Activated CD8-positive, alpha-beta memory T cell treated with anti-CD3 and anti-CD28 coated beads for 48 hours (primary cell): ENCODE measurements around the gene ELK4.
A peak's percentile ranks its signal among the peaks of the same experiment; 100 is the strongest.

Source experiments
- DNase-seq, 3 experiments: peaks; one replicate each; pipeline ENCODE4 v3.0.0-alpha.2; 2020; ENCODE audit warnings: low read depth in 2 of 3, low spot score in 2 of 3

The ELK4 gene

GRCh38 chr1:205631768-205632668, at the start of gene ELK4:
ELK4 (minus strand) TSS chr1:205632011; CDS start chr1:205623882, 8,129 bp downstream.
- DNase-seq: peak; percentile 97 to 99 (median 97)

GRCh38 chr1:205681364-205681763, 49.6 kb upstream of the ELK4 start:
- no peak for DNase-seq

GRCh38 chr1:205680073-205680851, 48.5 kb upstream of the ELK4 start, which contains the start of gene SLC45A3:
SLC45A3 (minus strand) TSS chr1:205680509; CDS start chr1:205664656, 15,853 bp downstream.
- no peak for DNase-seq

GRCh38 chr1:205678286-205679111, 46.7 kb upstream of the ELK4 start:
- DNase-seq: no peak

GRCh38 chr1:205677167-205677566, 45.4 kb upstream of the ELK4 start:
- no peak for DNase-seq

GRCh38 chr1:205676597-205676996, 44.8 kb upstream of the ELK4 start:
- no peak for DNase-seq

- no peak for DNase-seq
Measured at GRCh38 chr1:205676002-205676401, 44.2 kb upstream of the ELK4 start.

GRCh38 chr1:205675247-205675646, 43.4 kb upstream of the ELK4 start:
- DNase-seq: no peak

GRCh38 chr1:205672970-205673369, 41.2 kb upstream of the ELK4 start:
- DNase-seq: no peak

GRCh38 chr1:205672395-205672889, 40.6 kb upstream of the ELK4 start:
- DNase-seq: no peak

- DNase-seq: no peak
Measured at GRCh38 chr1:205670611-205671430, 39.0 kb upstream of the ELK4 start.

- DNase-seq: no peak
Measured at GRCh38 chr1:205670150-205670446, 38.3 kb upstream of the ELK4 start.

- DNase-seq: no peak
Measured at GRCh38 chr1:205669341-205670149, 37.7 kb upstream of the ELK4 start.

GRCh38 chr1:205668951-205669340, 37.1 kb upstream of the ELK4 start:
- no peak for DNase-seq

- no peak for DNase-seq
Measured at GRCh38 chr1:205667909-205668643, 36.3 kb upstream of the ELK4 start.

GRCh38 chr1:205666372-205667166, 34.8 kb upstream of the ELK4 start:
- DNase-seq: no peak

GRCh38 chr1:205665201-205666045, 33.6 kb upstream of the ELK4 start:
- DNase-seq: no peak
